ENCODE measurements around the gene LCLAT1. TPM values are rescaled to one million over a fixed set of nuclear protein-coding genes. Genes with fewer than 3 reads are reported as not detected.

Gene LCLAT1
- polyA plus RNA-seq, 1 of the 3 experiments (the other 2 are of a cell fraction): 6.9 TPM

DNA sequence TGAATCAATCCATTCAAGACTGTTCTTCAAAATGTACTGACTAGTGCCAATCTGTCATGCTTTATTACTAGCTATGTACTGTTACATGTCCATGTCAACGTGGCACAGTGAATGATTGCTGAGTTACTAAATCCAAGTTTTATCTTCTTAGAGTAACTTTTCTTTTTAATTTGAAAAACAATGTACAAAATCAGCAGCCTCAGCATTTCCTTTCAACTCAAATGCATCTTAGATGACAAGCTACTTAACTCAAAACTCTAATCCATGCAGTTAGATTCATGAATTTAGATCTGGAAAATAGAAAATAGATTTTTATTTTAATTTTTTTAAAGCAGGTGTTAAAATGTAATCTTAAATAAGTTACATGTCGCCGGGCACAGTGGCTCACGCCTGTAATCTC lies 186.0 kb downstream of the LCLAT1 start:
- Histone ChIP-seq H3K9ac (no peak overlapping the region), H3K9me2 (no peaks in the 10 kb centered on the region), H3K27me3 (ENCODE audit: insufficient read depth) (no peaks in the 10 kb centered on the region), H3K4me2 (no peak overlapping the region), H3K4me1 (ENCODE audit: control insufficient read depth in 1 of 2, insufficient read depth in 2 of 2, low read depth in 1 of 2, low read length in 1 of 2) (no peaks in the 10 kb centered on the region; a peak in 1 of 4 replicates), H3F3A (replicated peaks; ENCODE audit: insufficient read depth) (no peaks in the 10 kb centered on the region), H3K27ac (ENCODE audit: low read depth in 2 of 2, low read length in 1 of 2) (no peak overlapping the region), H3K79me2 (ENCODE audit: insufficient read depth) (no peaks in the 10 kb centered on the region), H4K20me1 (ENCODE audit: insufficient read depth) (no peaks in the 10 kb centered on the region), H3K36me3 (replicated peaks in 1 of 2; ENCODE audit: control insufficient read depth in 1 of 2, insufficient read depth in 2 of 2, low read length in 1 of 2) (no peaks in the 10 kb centered on the region), H3K4me3 (ENCODE audit: low read depth in 2 of 2, low read length in 1 of 2) (no peak overlapping the region), H2AFZ (ENCODE audit: low read depth) (no peak overlapping the region), H3K9me3 (no peaks in the 10 kb centered on the region)
- no peak for TF ChIP-seq ZBTB33 (IDR thresholded peaks at IDR 0.05; ENCODE audit: borderline replicate concordance, low read depth)
- TF ChIP-seq JUND (IDR thresholded peaks at IDR 0.05): no peak
- TF ChIP-seq TEAD4 (IDR thresholded peaks at IDR 0.05; ENCODE audit: borderline replicate concordance, insufficient read depth): no peak
- TF ChIP-seq, protein P1, sequence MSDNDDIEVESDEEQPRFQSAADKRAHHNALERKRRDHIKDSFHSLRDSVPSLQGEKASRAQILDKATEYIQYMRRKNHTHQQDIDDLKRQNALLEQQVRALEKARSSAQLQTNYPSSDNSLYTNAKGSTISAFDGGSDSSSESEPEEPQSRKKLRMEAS (IDR thresholded peaks at IDR 0.05; ENCODE audit: low read depth): no peak
- no peak for TF ChIP-seq PBX3 (IDR thresholded peaks at IDR 0.05)
- TF ChIP-seq, protein P2, sequence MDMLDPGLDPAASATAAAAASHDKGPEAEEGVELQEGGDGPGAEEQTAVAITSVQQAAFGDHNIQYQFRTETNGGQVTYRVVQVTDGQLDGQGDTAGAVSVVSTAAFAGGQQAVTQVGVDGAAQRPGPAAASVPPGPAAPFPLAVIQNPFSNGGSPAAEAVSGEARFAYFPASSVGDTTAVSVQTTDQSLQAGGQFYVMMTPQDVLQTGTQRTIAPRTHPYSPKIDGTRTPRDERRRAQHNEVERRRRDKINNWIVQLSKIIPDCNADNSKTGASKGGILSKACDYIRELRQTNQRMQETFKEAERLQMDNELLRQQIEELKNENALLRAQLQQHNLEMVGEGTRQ (IDR thresholded peaks at IDR 0.05; ENCODE audit: borderline replicate concordance, low read depth, low read length): no peak
- no peak for TF ChIP-seq SMC3 (IDR thresholded peaks at IDR 0.05; ENCODE audit: low read depth, low read length)
- TF ChIP-seq, protein P3, sequence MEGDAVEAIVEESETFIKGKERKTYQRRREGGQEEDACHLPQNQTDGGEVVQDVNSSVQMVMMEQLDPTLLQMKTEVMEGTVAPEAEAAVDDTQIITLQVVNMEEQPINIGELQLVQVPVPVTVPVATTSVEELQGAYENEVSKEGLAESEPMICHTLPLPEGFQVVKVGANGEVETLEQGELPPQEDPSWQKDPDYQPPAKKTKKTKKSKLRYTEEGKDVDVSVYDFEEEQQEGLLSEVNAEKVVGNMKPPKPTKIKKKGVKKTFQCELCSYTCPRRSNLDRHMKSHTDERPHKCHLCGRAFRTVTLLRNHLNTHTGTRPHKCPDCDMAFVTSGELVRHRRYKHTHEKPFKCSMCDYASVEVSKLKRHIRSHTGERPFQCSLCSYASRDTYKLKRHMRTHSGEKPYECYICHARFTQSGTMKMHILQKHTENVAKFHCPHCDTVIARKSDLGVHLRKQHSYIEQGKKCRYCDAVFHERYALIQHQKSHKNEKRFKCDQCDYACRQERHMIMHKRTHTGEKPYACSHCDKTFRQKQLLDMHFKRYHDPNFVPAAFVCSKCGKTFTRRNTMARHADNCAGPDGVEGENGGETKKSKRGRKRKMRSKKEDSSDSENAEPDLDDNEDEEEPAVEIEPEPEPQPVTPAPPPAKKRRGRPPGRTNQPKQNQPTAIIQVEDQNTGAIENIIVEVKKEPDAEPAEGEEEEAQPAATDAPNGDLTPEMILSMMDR (IDR thresholded peaks at IDR 0.05): no peak
- no peak for TF ChIP-seq USF1 (IDR thresholded peaks at IDR 0.05; ENCODE audit: borderline replicate concordance, low read depth)
- TF ChIP-seq RAD21 (IDR thresholded peaks at IDR 0.05; ENCODE audit: low read length): no peak
- TF ChIP-seq FOSL2 (IDR thresholded peaks at IDR 0.05; ENCODE audit: borderline replicate concordance, low read depth): no peak
- no peak for TF ChIP-seq MXI1 (IDR thresholded peaks at IDR 0.05; ENCODE audit: low read depth, low read length)
- no peak for TF ChIP-seq RXRA (IDR thresholded peaks at IDR 0.05; ENCODE audit: borderline replicate concordance, low read depth)
- TF ChIP-seq SIN3A (IDR thresholded peaks at IDR 0.05; ENCODE audit: borderline replicate concordance, low read depth, low read length): no peak
- no peak for TF ChIP-seq GATA2 (CRISPR knock-in tag; IDR thresholded peaks at IDR 0.05)
- WGBS (ENCODE audit: low lambda C conversion rate): 90% methylated on average over 4 of the region's 4 CpGs
- no peak for DNase-seq
- POLR2A ChIA-PET: no interaction called here
- CTCF ChIA-PET: interaction anchor here (0.6 kb wide), 1 partner anchor 11 kb away, joined by 3 read pairs; no protein-coding TSS in a partner anchor
